Panc1 (cell line): ENCODE results near the gene FNDC11. TPM values are rescaled to one million over a fixed set of nuclear protein-coding genes. Genes with fewer than 3 reads are reported as not detected.

Source experiments
- ATAC-seq: fragments of 200-7000 bp; cut with Tn5 transposase; 2 replicates; pipeline ENCODE4 v1.9.1; 2020; ENCODE audit warnings: mild to moderate bottlenecking, moderate library complexity
- BruUV-seq: library from RNA; stranded (reverse); fragments of 400-500 nt; replicated peaks from 2 replicates; lab custom pipeline; 2021; lab: Mats Ljungman, UMichigan
- CTCF ChIA-PET: fragments of 300-600 bp; sonication (Branson Sonifier 250); formaldehyde crosslinking; loops from one replicate; lab custom pipeline; 2022; ENCODE audit warnings: antibody characterized with exemption; lab: Charles Lee
- POLR2A ChIA-PET: fragments of 300-600 bp; sonication (Branson Sonifier 250); formaldehyde crosslinking; loops from one replicate; lab custom pipeline; 2022; ENCODE audit warnings: antibody characterized with exemption; lab: Charles Lee
- DNase-seq: peaks from one replicate; pipeline ENCODE4 v3.0.0-alpha.2; 2010; ENCODE audit warnings: low read depth, low spot score
- H3K27ac ChIP-seq: 2 replicates; pipeline ENCODE4 v1.5.1; 2011; ENCODE audit warnings: mild to moderate bottlenecking, low read length, inconsistent platforms
- H3K27me3 ChIP-seq: fragments of 200-500 bp; sonication (Bioruptor generic); 2 replicates; pipeline ENCODE4 v1.6.0; 2014; ENCODE audit warnings: low read length, inconsistent platforms; ENCODE audit not compliant: control insufficient read depth, insufficient read depth
- H3K36me3 ChIP-seq: fragments of 200-500 bp; sonication (Bioruptor generic); 2 replicates; pipeline ENCODE4 v1.5.1; 2014; ENCODE audit warnings: inconsistent platforms, mild to moderate bottlenecking, low read length, moderate library complexity; ENCODE audit not compliant: control insufficient read depth, insufficient read depth
- H3K4me1 ChIP-seq: 2 replicates; pipeline ENCODE4 v1.5.1; 2011; ENCODE audit warnings: inconsistent platforms, mild to moderate bottlenecking, low read length, moderate library complexity; ENCODE audit not compliant: control insufficient read depth, insufficient read depth
- H3K4me3 ChIP-seq, 2 experiments: 2 replicates each; pipeline ENCODE4 v1.5.1; 2011 to 2012; ENCODE audit warnings: low read depth in 2 of 2, low read length in 2 of 2, mild to moderate bottlenecking in 2 of 2, inconsistent platforms in 1 of 2, moderate library complexity in 1 of 2
- H3K9me3 ChIP-seq: fragments of 200-500 bp; sonication (Bioruptor generic); 2 replicates; pipeline ENCODE4 v1.5.1; 2014; ENCODE audit warnings: low read depth, mild to moderate bottlenecking, inconsistent platforms, low read length, moderate library complexity; ENCODE audit not compliant: control insufficient read depth, insufficient read depth
- POLR2AphosphoS5 ChIP-seq: IDR thresholded peaks from 2 replicates; pipeline ENCODE4 v1.6.1; 2012; ENCODE audit warnings: mild to moderate bottlenecking, low read depth, low read length, moderate library complexity
- REST ChIP-seq, 2 experiments: IDR thresholded peaks; 2 replicates each; pipeline ENCODE4 v1.6.1; 2011 to 2012; ENCODE audit warnings: low read depth in 2 of 2, control low read depth in 1 of 2, low read length in 1 of 2, mild to moderate bottlenecking in 1 of 2, moderate library complexity in 1 of 2; ENCODE audit not compliant: insufficient read depth in 1 of 2
- SIN3A ChIP-seq: IDR thresholded peaks from 2 replicates; pipeline ENCODE4 v1.6.1; 2012; ENCODE audit warnings: low read depth, mild to moderate bottlenecking, low read length, moderate library complexity, borderline replicate concordance; ENCODE audit not compliant: insufficient read depth
- TCF7L2 ChIP-seq: IDR thresholded peaks from 2 replicates; pipeline ENCODE4 v1.6.1; 2011; ENCODE audit warnings: mild to moderate bottlenecking, low read depth, low read length, inconsistent platforms
- in situ Hi-C: cut with HindIII; loops from 2 replicates; pipeline ENCODE4 v1.10.0; 2016; ENCODE audit warnings: low sequenced_read_pairs, low pct_unique_long_range_greater_than_20kb
- intact Hi-C: fragments of 100-400 bp; cut with micrococcal nuclease; formaldehyde crosslinking; loops from one replicate; pipeline ENCODE4 v1.10.0; 2022; ENCODE audit not compliant: unreplicated experiment
- total RNA-seq: library from RNA; stranded (reverse); gene quantifications from one replicate; pipeline ENCODE4 v1.2.1, GENCODE V29; 2021; ENCODE audit not compliant: unreplicated experiment
- TF ChIP-seq, protein P1 (sequence below): fragments of 450-650 bp; IDR thresholded peaks from 2 replicates; pipeline ENCODE4 v1.5.1; 2017; ENCODE audit warnings: mild to moderate bottlenecking

FNDC11 gene
- total RNA-seq, 1 experiment from 2014 or later = 1.3 TPM

DNA sequence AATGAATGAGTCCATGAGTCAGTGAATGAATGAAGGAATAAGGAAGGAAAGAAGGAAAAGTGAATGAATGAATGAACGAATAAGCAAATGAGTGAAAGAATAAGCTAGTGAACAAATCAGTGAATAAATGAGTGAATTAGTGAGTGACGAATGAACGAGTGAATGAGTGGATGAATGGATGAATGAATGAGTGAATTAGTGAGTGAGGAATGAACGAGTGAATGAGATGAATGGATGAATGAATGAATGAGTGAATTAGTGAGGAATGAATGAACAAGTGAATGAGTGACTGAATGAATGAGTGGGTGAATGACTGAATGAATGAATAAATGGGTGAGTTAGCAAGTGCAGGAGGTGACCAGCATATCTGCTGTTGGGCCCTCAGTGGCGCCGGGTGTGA is 10.2 kb upstream of the FNDC11 start:
- ChIA-PET CTCF (no interaction called here), POLR2A (no interaction called here)
- Histone ChIP-seq H3K27ac (no peak overlapping the region), H3K27me3 (no peaks in the 10 kb centered on the region), H3K36me3 (no peaks in the 10 kb centered on the region), H3K9me3 (no peaks in the 10 kb centered on the region), H3K4me3 (no peak overlapping the region), H3K4me1 (peaks cover 10% of the 10 kb centered on the region; the same call in 1 of the 2 replicates)
- no peak for DNase-seq
- in situ Hi-C loops (no loop called here), intact Hi-C loops (no loop called here)
- BruUV-seq = no TSS peak
- no peak for TF ChIP-seq TCF7L2
- no peak for TF ChIP-seq REST (IDR thresholded peaks at IDR 0.05; ENCODE audit: insufficient read depth in 1 of 2, low read depth in 2 of 2, low read length in 1 of 2)
- TF ChIP-seq SIN3A = no peak
- TF ChIP-seq, protein P1, sequence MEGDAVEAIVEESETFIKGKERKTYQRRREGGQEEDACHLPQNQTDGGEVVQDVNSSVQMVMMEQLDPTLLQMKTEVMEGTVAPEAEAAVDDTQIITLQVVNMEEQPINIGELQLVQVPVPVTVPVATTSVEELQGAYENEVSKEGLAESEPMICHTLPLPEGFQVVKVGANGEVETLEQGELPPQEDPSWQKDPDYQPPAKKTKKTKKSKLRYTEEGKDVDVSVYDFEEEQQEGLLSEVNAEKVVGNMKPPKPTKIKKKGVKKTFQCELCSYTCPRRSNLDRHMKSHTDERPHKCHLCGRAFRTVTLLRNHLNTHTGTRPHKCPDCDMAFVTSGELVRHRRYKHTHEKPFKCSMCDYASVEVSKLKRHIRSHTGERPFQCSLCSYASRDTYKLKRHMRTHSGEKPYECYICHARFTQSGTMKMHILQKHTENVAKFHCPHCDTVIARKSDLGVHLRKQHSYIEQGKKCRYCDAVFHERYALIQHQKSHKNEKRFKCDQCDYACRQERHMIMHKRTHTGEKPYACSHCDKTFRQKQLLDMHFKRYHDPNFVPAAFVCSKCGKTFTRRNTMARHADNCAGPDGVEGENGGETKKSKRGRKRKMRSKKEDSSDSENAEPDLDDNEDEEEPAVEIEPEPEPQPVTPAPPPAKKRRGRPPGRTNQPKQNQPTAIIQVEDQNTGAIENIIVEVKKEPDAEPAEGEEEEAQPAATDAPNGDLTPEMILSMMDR = no peak
- no peak for TF ChIP-seq POLR2AphosphoS5
- no peak for ATAC-seq

DNA sequence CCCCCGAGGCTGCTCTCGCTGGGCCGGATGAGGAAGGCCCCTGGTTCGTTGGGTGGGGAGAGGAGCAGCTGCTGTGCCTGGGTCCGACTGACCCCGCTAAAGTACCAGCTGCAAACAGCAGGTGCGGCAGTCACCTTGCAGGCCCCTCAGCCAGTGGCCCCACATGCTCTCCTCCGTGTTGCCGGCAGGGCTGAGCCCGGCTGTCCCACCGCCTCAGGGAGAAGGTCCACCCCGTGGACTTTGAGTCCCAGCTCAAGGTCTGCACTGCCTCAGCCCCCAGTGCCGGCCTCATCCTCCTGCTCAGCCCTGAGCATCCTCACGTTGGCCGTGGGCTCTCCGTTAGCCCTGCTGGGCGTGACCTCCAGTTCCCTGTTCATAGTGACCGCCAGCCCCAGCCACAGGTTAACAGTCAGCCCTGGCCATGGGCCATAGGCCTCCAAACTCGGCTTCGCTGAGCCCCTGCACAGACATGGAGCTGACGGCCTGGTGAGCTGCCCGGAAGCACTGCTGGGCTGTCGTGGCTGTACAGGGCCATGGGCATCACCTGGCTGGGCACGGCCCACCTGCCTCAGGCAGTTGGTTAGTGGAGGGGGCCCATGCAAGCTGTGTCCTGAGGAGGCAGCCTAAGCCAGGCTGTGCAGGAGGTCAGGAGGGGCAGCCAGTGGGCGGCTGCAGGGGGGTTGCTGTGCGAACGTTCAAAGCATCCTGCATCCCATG is 9.6 kb upstream of the FNDC11 start:
- ChIA-PET CTCF (interaction anchor here (0.5 kb wide), 1 partner anchor 558 kb away, joined by 6 read pairs; no protein-coding TSS in a partner anchor), POLR2A (no interaction called here)
- Histone ChIP-seq H3K9me3 (no peaks in the 10 kb centered on the region), H3K4me3 (no peak overlapping the region), H3K27ac (no peak overlapping the region), H3K27me3 (no peaks in the 10 kb centered on the region), H3K4me1 (peaks cover 10% of the 10 kb centered on the region; the same call in 1 of the 2 replicates), H3K36me3 (no peaks in the 10 kb centered on the region)
- intact Hi-C loops (no loop called here), in situ Hi-C loops (no loop called here)
- no TSS peak for BruUV-seq
- no peak for DNase-seq
- 0 out of 2 replicates have a peak, but pooled peaks have one; percentile 6 for ATAC-seq
- TF ChIP-seq TCF7L2 (no peak), SIN3A (no peak), POLR2AphosphoS5 (no peak), REST (IDR thresholded peaks at IDR 0.05; ENCODE audit: insufficient read depth in 1 of 2, low read depth in 2 of 2, low read length in 1 of 2) (no peak)
- TF ChIP-seq, protein P1 = no peak
